ENCODE measurements around the gene ATOSB.
"Not testable (repeated sequence)": the region's sequence is repeated elsewhere in the genome, so short reads cannot be mapped to it uniquely, and the experiment has no call there.

ATOSB gene, protein sequence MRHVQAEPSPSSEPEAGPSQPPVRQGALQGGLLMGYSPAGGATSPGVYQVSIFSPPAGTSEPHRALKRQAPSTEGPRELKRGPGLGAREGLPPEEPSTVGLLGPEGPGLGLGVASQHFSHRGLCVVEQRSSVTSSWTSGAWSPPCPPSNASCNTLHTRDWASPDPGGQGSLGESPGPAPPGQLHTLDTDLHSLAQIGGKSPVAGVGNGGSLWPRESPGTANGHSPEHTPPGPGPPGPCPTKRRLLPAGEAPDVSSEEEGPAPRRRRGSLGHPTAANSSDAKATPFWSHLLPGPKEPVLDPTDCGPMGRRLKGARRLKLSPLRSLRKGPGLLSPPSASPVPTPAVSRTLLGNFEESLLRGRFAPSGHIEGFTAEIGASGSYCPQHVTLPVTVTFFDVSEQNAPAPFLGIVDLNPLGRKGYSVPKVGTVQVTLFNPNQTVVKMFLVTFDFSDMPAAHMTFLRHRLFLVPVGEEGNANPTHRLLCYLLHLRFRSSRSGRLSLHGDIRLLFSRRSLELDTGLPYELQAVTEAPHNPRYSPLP

DNA sequence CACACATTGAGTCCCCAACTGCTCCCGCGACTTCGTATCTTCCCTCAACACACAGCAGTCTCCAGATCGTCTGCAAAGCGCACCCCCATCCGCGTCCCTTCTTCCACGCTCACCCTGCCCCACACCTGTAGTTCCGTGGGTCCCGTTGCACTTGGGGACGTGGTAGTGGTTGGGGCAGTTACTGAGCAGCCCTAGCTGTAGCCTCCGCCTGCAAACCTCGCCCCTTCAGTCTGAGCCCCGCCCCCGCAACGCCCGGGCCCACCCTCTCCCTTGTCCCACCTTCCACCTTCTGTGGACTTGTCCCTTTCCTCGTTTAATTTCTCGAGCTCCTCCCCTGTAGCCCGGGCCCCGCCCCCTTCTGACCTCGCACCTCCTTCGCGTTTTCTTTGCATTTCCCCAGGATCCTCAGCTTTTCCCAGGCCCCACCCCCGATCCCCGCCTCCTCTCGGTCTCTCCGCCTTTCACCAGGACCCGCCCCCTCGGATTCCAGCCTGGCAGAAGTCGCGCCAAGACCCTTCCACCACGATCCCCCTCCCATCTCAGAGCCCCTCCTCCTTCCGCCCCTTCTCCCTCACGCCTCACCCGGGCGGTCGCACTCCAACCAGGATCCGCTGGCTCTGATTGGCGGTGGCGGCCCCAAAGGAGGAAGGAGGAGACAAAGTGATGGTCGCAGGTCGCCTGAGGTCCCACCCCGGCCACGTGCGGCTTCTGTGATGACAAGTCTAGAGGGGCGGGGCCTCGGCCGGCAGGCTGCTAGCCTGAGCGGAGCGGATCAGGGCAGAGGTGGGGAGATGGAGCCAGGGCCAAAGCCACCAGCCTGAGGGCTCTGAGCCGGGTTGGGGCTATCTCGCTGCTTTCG, at the start of gene ATOSB:
ATOSB (minus strand) TSS at position 183 of the 859 bp plus-strand sequence. CDS start 7,588 bp downstream, outside the sequence.
- peak; percentile 81 for DNase-seq (ENCODE audit: low spot score)

DNA sequence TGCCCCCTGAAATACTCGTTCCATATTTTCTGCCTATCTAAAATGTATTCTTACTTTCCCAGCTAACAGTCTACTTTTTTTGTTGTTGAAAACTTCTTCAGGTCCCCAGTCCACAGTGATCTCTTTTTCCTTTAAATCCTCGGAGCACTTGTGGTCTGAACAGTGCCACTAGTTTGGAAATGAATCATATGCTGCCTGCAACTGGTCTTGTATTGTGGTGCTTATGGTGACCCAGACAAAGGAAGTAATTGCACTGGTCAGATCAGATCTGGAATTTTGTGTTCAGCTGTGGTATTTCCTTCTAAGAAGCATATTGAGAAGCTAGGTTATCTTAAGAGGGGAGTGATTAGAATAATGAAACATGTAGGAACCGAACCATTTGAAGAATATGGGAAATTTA, 49.0 kb upstream of the ATOSB start:
- no peak for DNase-seq (ENCODE audit: low spot score)

- DNase-seq (ENCODE audit: low spot score) = peak; percentile 13
Observed at GRCh38 chr9:35163413-35163812, 47.8 kb upstream of the ATOSB start.

GRCh38 chr9:35162605-35163315, 47.1 kb upstream of the ATOSB start:
- DNase-seq (ENCODE audit: low spot score) = no peak

GRCh38 chr9:35161713-35162604, 46.3 kb upstream of the ATOSB start, which contains the start of gene UNC13B:
UNC13B (plus strand) TSS chr9:35162009; CDS start chr9:35162284, 275 bp downstream.
- peak; percentile 95 for DNase-seq (ENCODE audit: low spot score)

DNA sequence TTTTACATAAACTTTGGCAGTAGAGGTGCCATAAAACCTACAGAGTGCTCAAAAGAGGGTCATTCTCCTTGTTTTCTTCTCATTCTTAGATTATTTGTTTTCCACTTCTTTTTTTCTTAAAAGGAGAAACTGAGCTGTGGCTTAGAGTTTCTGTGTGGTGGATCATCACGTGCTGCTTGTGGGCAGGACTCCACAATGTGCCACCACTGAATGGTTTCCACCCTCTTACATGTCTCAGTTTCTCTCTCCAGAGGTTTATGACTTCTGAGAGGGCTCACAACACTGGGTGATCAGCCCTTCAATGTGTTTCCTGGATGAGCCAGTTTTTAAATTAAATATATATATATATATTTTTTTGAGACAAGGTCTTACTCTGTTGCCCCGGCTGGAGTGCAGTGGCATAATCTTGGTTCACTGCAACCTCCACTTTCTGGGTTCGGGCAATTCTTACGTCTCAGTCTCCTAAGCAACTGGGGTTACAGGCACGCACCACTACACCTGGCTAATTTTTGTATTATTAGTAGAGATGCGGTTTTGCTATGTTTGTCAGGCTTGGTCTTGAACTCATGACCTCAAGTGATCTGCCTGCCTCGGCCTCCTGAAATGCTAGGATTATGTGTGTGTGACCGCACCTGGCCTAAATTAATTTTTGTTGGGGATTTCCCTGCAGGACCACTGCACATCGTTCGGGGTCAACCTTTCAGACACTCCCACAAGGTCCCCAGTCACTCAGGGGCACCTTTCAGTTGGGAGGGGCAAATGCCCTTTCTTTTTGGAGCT, 43.0 kb upstream of the ATOSB start:
- no peak for DNase-seq (ENCODE audit: low spot score)

DNA sequence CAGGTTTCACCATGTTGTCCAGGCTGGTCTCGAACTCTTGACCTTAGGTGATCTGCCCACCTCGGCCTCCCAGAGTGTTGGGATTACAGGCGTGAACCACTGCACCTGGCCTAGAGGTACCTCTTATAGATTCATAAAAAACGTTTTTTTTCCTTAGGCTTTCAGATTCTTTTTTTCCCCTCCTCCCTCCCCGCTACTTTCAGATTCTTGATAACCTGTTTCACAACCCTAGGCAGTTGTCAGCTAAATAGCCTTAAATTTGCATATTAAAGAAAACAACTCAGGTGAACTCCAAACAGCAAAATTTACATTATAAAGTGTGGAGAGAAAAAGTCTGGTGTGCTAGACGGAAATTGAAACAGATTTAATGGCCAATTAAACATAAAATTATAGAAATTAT, 42.2 kb upstream of the ATOSB start:
- not testable (repeated sequence) for DNase-seq (ENCODE audit: low spot score)

- no peak for DNase-seq (ENCODE audit: low spot score)
Observed at GRCh38 chr9:35156781-35157180, 41.1 kb upstream of the ATOSB start.

DNA sequence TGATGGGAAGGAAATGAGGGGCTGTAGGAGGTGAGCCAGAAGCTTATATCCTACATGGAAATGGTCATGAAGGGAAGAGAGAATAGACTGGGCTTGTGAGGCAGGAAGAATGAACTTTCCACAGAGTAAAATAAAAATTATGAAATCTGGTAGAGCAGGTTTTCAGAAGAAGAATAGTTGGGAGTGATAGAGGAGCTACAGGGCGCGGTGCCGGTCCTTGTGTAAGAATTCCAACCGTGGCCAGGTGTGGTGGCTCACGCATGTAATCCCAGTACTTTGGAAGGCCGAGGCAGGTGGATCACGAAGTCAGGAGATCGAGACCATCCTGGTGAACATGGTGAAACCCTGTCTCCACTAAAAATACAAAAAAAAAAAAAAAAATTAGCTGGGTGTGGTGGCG, 37.3 kb upstream of the ATOSB start:
- no peak for DNase-seq (ENCODE audit: low spot score)

DNA sequence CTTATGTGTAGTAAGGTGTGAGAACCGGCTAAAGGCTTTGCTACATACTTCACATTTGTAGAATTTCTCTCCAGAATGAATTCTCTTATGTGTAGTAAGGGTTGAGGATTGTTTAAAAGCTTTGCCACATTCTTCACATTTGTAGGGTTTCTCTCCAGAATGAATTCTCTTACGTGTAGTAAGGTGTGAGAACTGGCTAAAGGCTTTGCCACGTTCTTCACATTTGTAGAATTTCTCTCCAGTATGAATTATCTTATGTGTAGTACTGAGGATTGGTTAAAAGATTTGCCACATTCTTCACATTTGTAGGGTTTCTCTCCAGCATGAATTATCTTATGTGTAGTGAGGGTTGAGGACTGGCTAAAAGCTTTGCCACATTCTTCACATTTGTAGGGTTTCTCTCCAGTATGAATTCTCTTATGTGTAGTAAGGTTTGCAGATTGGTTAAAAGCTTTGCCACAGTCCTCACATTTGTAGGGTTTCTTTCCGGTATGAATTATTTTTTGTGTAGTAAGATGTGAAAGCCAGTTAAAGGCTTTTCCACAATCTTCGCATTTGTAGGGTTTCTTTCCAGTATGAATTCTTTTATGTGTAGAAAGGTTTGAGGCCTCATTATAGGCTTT, 32.4 kb upstream of the ATOSB start:
- DNase-seq (ENCODE audit: low spot score) = not testable (repeated sequence)

DNA sequence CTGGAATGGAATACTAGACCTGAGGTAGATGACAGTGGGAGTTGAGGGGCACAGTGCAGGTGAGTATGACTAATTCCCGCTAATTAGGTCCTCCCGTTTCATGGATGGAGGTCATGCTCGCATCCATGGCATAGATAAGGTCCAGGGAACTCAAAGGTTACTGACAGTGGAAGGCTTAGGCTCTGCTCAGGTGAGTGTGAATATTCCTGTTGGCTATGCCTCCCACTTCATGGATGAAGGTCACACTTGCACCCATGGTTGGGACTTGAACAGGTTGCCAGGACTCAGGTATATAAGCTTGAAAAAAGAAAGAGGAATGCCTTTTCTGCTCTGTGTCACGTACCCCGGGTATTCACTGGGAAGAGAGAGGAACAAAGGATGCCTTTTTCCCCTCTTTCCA, 26.4 kb upstream of the ATOSB start:
- DNase-seq (ENCODE audit: low spot score) = no peak

DNA sequence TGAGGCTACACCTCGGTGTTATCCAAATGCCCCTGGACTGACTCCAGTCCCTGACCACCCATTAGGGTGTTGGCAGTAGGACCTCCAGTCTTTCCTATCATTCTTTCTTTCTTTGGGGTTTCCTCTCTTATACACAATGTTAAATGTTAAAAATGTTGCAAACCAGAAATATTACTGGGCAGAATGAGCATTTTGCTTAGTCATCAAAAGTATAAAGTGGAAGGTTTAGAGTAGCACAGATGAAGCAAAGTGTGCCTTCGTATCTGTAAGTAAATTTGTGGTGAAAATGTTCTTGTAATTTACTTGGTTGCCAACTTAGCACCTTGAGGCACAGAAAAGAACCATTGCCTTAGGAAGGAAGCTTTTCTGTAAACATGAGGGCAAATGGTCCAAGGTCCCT, 24.4 kb upstream of the ATOSB start:
- DNase-seq (ENCODE audit: low spot score) = no peak

GRCh38 chr9:35136866-35137265, 21.2 kb upstream of the ATOSB start:
- DNase-seq (ENCODE audit: low spot score) = no peak

- no peak for DNase-seq (ENCODE audit: low spot score)
Observed at GRCh38 chr9:35135988-35136387, 20.3 kb upstream of the ATOSB start.

DNA sequence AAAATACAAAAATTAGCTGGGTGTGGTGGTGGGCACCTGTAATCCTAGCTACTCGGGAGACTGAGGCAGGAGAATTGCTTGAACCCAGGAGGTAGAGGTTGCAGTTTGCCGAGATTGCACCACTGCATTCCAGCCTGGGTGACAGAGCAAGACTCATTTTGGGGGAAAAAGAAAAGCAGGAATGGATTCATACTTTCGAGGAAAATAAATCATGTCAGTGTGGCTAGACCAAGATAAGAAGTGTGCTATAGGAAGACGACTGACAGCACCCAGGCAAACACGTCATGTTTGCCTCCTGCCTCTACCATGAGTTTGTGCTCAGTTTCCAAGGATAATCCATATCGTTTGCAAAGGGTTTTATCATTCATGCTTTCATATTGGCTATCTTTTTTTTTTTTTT, 19.3 kb upstream of the ATOSB start:
- DNase-seq (ENCODE audit: low spot score) = no peak

DNA sequence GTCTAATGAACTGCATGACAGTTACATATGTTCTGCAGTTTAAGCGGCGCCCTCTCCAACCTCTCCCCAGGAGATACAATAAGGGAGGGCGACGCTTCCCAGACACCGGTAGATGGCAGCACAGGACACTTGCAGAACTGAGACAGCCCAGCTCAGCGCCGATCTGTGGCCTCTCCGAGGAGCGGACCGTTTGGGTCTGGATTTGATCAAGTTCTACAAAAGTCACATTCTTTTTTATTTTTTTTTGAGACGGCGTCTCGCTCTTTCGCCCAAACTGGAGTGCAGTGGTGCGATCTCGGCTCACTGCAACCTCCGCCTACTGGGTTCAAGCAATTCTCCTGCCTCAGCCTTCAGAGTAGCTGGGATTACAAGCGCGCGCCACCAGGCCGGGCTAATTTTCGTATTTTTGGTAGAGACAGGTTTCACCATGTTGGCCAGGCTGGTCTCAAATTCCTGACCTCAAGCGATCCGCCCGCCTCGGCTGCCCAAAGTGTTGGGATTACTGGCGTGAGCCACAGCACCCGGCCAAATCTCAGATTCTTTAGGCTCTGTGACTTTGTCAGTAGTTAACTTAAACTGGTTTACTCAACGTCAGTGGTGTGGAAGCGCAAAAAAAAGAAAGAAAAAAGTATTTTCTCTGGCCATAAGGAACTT, 1.4 kb upstream of the ATOSB start:
- DNase-seq (ENCODE audit: low spot score) = peak; percentile 91

GRCh38 chr9:35116539-35116897, 856 bp upstream of the ATOSB start:
- no peak for DNase-seq (ENCODE audit: low spot score)

- DNase-seq (ENCODE audit: low spot score) = peak; percentile 65
Observed at GRCh38 chr9:35114840-35115628, 628 bp downstream of the ATOSB start.

All from globus pallidus (tissue), 1 donor.